GM21786 (cell line): ENCODE results near the gene UBE2I.
A peak's percentile ranks its signal among the peaks of the same experiment; 100 is the strongest.

Experiments used
- ATAC-seq: cut with Tn5 transposase; IDR thresholded peaks from one replicate; pipeline ENCODE4 v1.9.1; 2021; ENCODE audit not compliant: unreplicated experiment

Gene UBE2I

GRCh38 chr16:1341495-1342420 is 32.3 kb downstream of the UBE2I start:
- no peak for ATAC-seq

- ATAC-seq, result peak; percentile 82
Measured at GRCh38 chr16:1342526-1343427, 33.3 kb downstream of the UBE2I start.

GRCh38 chr16:1343428-1344242 is 34.2 kb downstream of the UBE2I start:
- ATAC-seq, result no peak

- ATAC-seq, result no peak
Measured at GRCh38 chr16:1344499-1344898, 35.1 kb downstream of the UBE2I start.

GRCh38 chr16:1345087-1345486 is 35.7 kb downstream of the UBE2I start:
- no peak for ATAC-seq

GRCh38 chr16:1345651-1346421 is 36.4 kb downstream of the UBE2I start:
- no peak for ATAC-seq

- no peak for ATAC-seq
Measured at GRCh38 chr16:1346422-1347285, 37.2 kb downstream of the UBE2I start.

GRCh38 chr16:1347286-1347855 is 37.9 kb downstream of the UBE2I start:
- no peak for ATAC-seq

GRCh38 chr16:1347962-1348361 is 38.5 kb downstream of the UBE2I start:
- ATAC-seq, result no peak

GRCh38 chr16:1348441-1348840 is 39.0 kb downstream of the UBE2I start:
- no peak for ATAC-seq

- ATAC-seq, result no peak
Measured at GRCh38 chr16:1348926-1349325, 39.5 kb downstream of the UBE2I start.

- ATAC-seq, result no peak
Measured at GRCh38 chr16:1349351-1349750, 39.9 kb downstream of the UBE2I start.

- no peak for ATAC-seq
Measured at GRCh38 chr16:1349951-1350350, 40.5 kb downstream of the UBE2I start.

GRCh38 chr16:1350691-1351090 is 41.3 kb downstream of the UBE2I start:
- ATAC-seq, result no peak

- ATAC-seq, result peak; percentile 8
Measured at GRCh38 chr16:1351215-1351581, 41.8 kb downstream of the UBE2I start.

- peak; percentile 56 for ATAC-seq
Measured at GRCh38 chr16:1351582-1352362, 42.3 kb downstream of the UBE2I start, which contains the start of the genes GNPTG and TSR3. TSS of gene GNPTG (plus strand) at chr16:1351931. CDS start at chr16:1351966, 35 bp downstream. TSS of gene TSR3 (minus strand) at chr16:1351878. CDS start at chr16:1351804, 74 bp downstream.

GRCh38 chr16:1354815-1355540 is 45.5 kb downstream of the UBE2I start:
- no peak for ATAC-seq
